Uterus (tissue), 4 donors: ENCODE measurements around the gene MYOD1. TPM values are rescaled to one million over a fixed set of nuclear protein-coding genes. Genes with fewer than 3 reads are reported as not detected.

Experiments
- DNase-seq, 2 donors: peaks; one replicate each; pipeline ENCODE4 v3.0.0-alpha.2; 2019 to 2020
- H3K27ac ChIP-seq, 2 donors: fragments of 200-600 bp; sonication (generic); 1 replicate in 1 of 2; 2 replicates in 1 of 2; pipeline ENCODE4 v1.5.1; 2016 to 2018
- H3K27me3 ChIP-seq, 2 donors: fragments of 200-600 bp; sonication (generic); one replicate each; pipeline ENCODE4 v1.5.1; 2018 to 2019; ENCODE audit warnings: control low read depth in 1 of 2
- H3K36me3 ChIP-seq, 2 donors: fragments of 200-600 bp; sonication (generic); one replicate each; pipeline ENCODE4 v1.5.1; 2019; ENCODE audit warnings: control low read depth in 1 of 2
- H3K4me1 ChIP-seq, 2 donors: fragments of 200-600 bp; sonication (generic); one replicate each; pipeline ENCODE4 v1.5.1; 2018 to 2019; ENCODE audit warnings: control low read depth in 1 of 2
- H3K4me3 ChIP-seq, 2 donors: fragments of 200-600 bp; sonication (generic); 1 replicate in 1 of 2; 2 replicates in 1 of 2; pipeline ENCODE4 v1.5.1; 2018 to 2019; ENCODE audit warnings: mild to moderate bottlenecking in 1 of 2
- H3K9me3 ChIP-seq, 2 donors: fragments of 200-600 bp; sonication (generic); one replicate each; pipeline ENCODE4 v1.5.1; 2019; ENCODE audit warnings: control low read depth in 1 of 2
- CTCF ChIP-seq, 4 experiments: fragments of 200-600 bp in 2 of 4; fragments of 450-650 bp in 2 of 4; sonication (generic) in 2 of 4; IDR thresholded peaks; one replicate each; pipeline ENCODE4 v1.5.1; 2016 to 2019; ENCODE audit warnings: antibody characterized with exemption in 4 of 4, mild to moderate bottlenecking in 2 of 4, moderate library complexity in 1 of 4
- POLR2A ChIP-seq, 2 donors: fragments of 450-650 bp; IDR thresholded peaks; one replicate each; pipeline ENCODE4 v1.6.1; 2016; ENCODE audit warnings: antibody characterized with exemption in 2 of 2, mild to moderate bottlenecking in 1 of 2, moderate library complexity in 1 of 2
- intact Hi-C: fragments of 100-400 bp; cut with DNase I; formaldehyde crosslinking; loops from one replicate; pipeline ENCODE4 v1.15.1; 2023; ENCODE audit warnings: low total_unique reads
- total RNA-seq, 4 donors: library from RNA; depleted of rRNA in 3 of 4; stranded (reverse); fragments of >200 nt in 3 of 4; gene quantifications; one replicate each; pipeline versions ENCODE4 v1.1.0 to v1.2.4, GENCODE V29; 2014 to 2023
- donor health status: DM: yes; HTN: yes; CAD: no.

The MYOD1 gene
- total RNA-seq, 4 donors from 2014 or later: not detected

GRCh38 chr11:17697175-17697949, 22.0 kb upstream of the MYOD1 start:
- Histone ChIP-seq H3K27ac (no peak overlapping the region), H3K9me3 (no peaks in the 10 kb centered on the region), H3K4me1 (no peaks in the 10 kb centered on the region), H3K27me3 (no peaks in the 10 kb centered on the region), H3K36me3 (no peaks in the 10 kb centered on the region), H3K4me3 (no peak overlapping the region)
- intact Hi-C loops: no loop called here
- TF ChIP-seq CTCF (IDR thresholded peaks at IDR 0.05): no peak
- TF ChIP-seq POLR2A (IDR thresholded peaks at IDR 0.05): no peak
- DNase-seq: no peak

GRCh38 chr11:17699147-17700114, 19.9 kb upstream of the MYOD1 start:
- H3K9me3 ChIP-seq: no peaks in the 10 kb centered on the region
- no peaks in the 10 kb centered on the region for H3K4me1 ChIP-seq
- H3K36me3 ChIP-seq: no peaks in the 10 kb centered on the region
- H3K4me3 ChIP-seq: no peak overlapping the region
- no peak for DNase-seq
- no peak for TF ChIP-seq CTCF (IDR thresholded peaks at IDR 0.05)
- no peak for TF ChIP-seq POLR2A (IDR thresholded peaks at IDR 0.05)
- no peak overlapping the region for H3K27ac ChIP-seq
- H3K27me3 ChIP-seq: no peaks in the 10 kb centered on the region
- intact Hi-C loops: no loop called here

- no peaks in the 10 kb centered on the region for H3K9me3 ChIP-seq
- no peak overlapping the region for H3K27ac ChIP-seq
- intact Hi-C loops: no loop called here
- DNase-seq: no peak
- H3K4me1 ChIP-seq: no peaks in the 10 kb centered on the region
- H3K36me3 ChIP-seq: no peaks in the 10 kb centered on the region
- TF ChIP-seq CTCF (IDR thresholded peaks at IDR 0.05): no peak
- TF ChIP-seq POLR2A (IDR thresholded peaks at IDR 0.05): no peak
- no peak overlapping the region for H3K4me3 ChIP-seq
- no peaks in the 10 kb centered on the region for H3K27me3 ChIP-seq
Observed at GRCh38 chr11:17700991-17701390, 18.4 kb upstream of the MYOD1 start.

- H3K4me3 ChIP-seq: no peak overlapping the region
- intact Hi-C loops: no loop called here
- no peaks in the 10 kb centered on the region for H3K27me3 ChIP-seq
- H3K4me1 ChIP-seq: no peaks in the 10 kb centered on the region
- no peaks in the 10 kb centered on the region for H3K9me3 ChIP-seq
- DNase-seq: no peak
- H3K36me3 ChIP-seq: no peaks in the 10 kb centered on the region
- TF ChIP-seq CTCF (IDR thresholded peaks at IDR 0.05): no peak
- no peak for TF ChIP-seq POLR2A (IDR thresholded peaks at IDR 0.05)
- H3K27ac ChIP-seq: no peak overlapping the region
Observed at GRCh38 chr11:17702876-17703275, 16.5 kb upstream of the MYOD1 start.

GRCh38 chr11:17703951-17704350, 15.4 kb upstream of the MYOD1 start:
- intact Hi-C loops: no loop called here
- Histone ChIP-seq H3K36me3 (no peaks in the 10 kb centered on the region), H3K4me3 (no peak overlapping the region), H3K27me3 (no peaks in the 10 kb centered on the region), H3K4me1 (no peaks in the 10 kb centered on the region), H3K9me3 (no peaks in the 10 kb centered on the region), H3K27ac (no peak overlapping the region)
- DNase-seq: no peak
- TF ChIP-seq CTCF (IDR thresholded peaks at IDR 0.05): no peak
- TF ChIP-seq POLR2A (IDR thresholded peaks at IDR 0.05): no peak
